ENCODE data around the gene VPS72.
"Not testable (repeated sequence)": the region's sequence is repeated elsewhere in the genome, so short reads cannot be mapped to it uniquely, and the experiment has no call there.

Gene VPS72

GRCh38 chr1:151198254-151199127 lies 8.5 kb upstream of the VPS72 start, which contains the start of gene PIP5K1A:
TSS of gene PIP5K1A (plus strand) at chr1:151198552. CDS start at chr1:151198997, 445 bp downstream.
- TF ChIP-seq JUND (IDR thresholded peaks at IDR 0.05; ENCODE audit: low read depth): no peak
- DNase-seq (ENCODE audit: low read depth in 1 of 2, low spot score in 1 of 2): peak; percentile 96 to 100
- in situ Hi-C loops (cut with HindIII; ENCODE audit: low pct_unique_long_range_greater_than_20kb, low sequenced_read_pairs): no loop called here

GRCh38 chr1:151197863-151198253 lies 7.9 kb upstream of the VPS72 start:
- no peak for DNase-seq (ENCODE audit: low read depth in 1 of 2, low spot score in 1 of 2)
- TF ChIP-seq JUND (IDR thresholded peaks at IDR 0.05; ENCODE audit: low read depth): no peak
- in situ Hi-C loops (cut with HindIII; ENCODE audit: low pct_unique_long_range_greater_than_20kb, low sequenced_read_pairs): no loop called here

- TF ChIP-seq JUND (IDR thresholded peaks at IDR 0.05; ENCODE audit: low read depth): no peak
- in situ Hi-C loops (cut with HindIII; ENCODE audit: low pct_unique_long_range_greater_than_20kb, low sequenced_read_pairs): no loop called here
- peak in 1 of 2 experiments; percentile 96 for DNase-seq (ENCODE audit: low read depth in 1 of 2, low spot score in 1 of 2)
Observed at GRCh38 chr1:151196292-151196800, 6.3 kb upstream of the VPS72 start.

GRCh38 chr1:151194894-151195594 lies 5.0 kb upstream of the VPS72 start:
- TF ChIP-seq JUND (IDR thresholded peaks at IDR 0.05; ENCODE audit: low read depth): peak; percentile 78
- DNase-seq (ENCODE audit: low read depth in 1 of 2, low spot score in 1 of 2): peak; percentile 51 to 99
- in situ Hi-C loops (cut with HindIII; ENCODE audit: low pct_unique_long_range_greater_than_20kb, low sequenced_read_pairs): not testable (repeated sequence)

- DNase-seq (ENCODE audit: low read depth in 1 of 2, low spot score in 1 of 2): peak in 1 of 2 experiments; percentile 36
- in situ Hi-C loops (cut with HindIII; ENCODE audit: low pct_unique_long_range_greater_than_20kb, low sequenced_read_pairs): no loop called here
- no peak for TF ChIP-seq JUND (IDR thresholded peaks at IDR 0.05; ENCODE audit: low read depth)
Observed at GRCh38 chr1:151193856-151194255, 3.9 kb upstream of the VPS72 start.

- no peak for DNase-seq (ENCODE audit: low read depth in 1 of 2, low spot score in 1 of 2)
- no peak for TF ChIP-seq JUND (IDR thresholded peaks at IDR 0.05; ENCODE audit: low read depth)
- in situ Hi-C loops (cut with HindIII; ENCODE audit: low pct_unique_long_range_greater_than_20kb, low sequenced_read_pairs): no loop called here
Observed at GRCh38 chr1:151193304-151193703, 3.3 kb upstream of the VPS72 start.

GRCh38 chr1:151192047-151192446 lies 2.0 kb upstream of the VPS72 start:
- TF ChIP-seq JUND (IDR thresholded peaks at IDR 0.05; ENCODE audit: low read depth): no peak
- DNase-seq (ENCODE audit: low read depth in 1 of 2, low spot score in 1 of 2): peak in 1 of 2 experiments; percentile 37
- in situ Hi-C loops (cut with HindIII; ENCODE audit: low pct_unique_long_range_greater_than_20kb, low sequenced_read_pairs): no loop called here

GRCh38 chr1:151188667-151189066 lies 1.3 kb downstream of the VPS72 start:
- DNase-seq (ENCODE audit: low read depth in 1 of 2, low spot score in 1 of 2); in situ Hi-C loops (cut with HindIII; ENCODE audit: low pct_unique_long_range_greater_than_20kb, low sequenced_read_pairs): not testable (repeated sequence)

- in situ Hi-C loops (cut with HindIII; ENCODE audit: low pct_unique_long_range_greater_than_20kb, low sequenced_read_pairs): no loop called here
- no peak for DNase-seq (ENCODE audit: low read depth in 1 of 2, low spot score in 1 of 2)
- no peak for TF ChIP-seq JUND (IDR thresholded peaks at IDR 0.05; ENCODE audit: low read depth)
Observed at GRCh38 chr1:151187205-151187604, 2.8 kb downstream of the VPS72 start.

- in situ Hi-C loops (cut with HindIII; ENCODE audit: low pct_unique_long_range_greater_than_20kb, low sequenced_read_pairs): no loop called here
- no peak for DNase-seq (ENCODE audit: low read depth in 1 of 2, low spot score in 1 of 2)
- TF ChIP-seq JUND (IDR thresholded peaks at IDR 0.05; ENCODE audit: low read depth): no peak
Observed at GRCh38 chr1:151184211-151184610, 5.8 kb downstream of the VPS72 start.

- in situ Hi-C loops (cut with HindIII; ENCODE audit: low pct_unique_long_range_greater_than_20kb, low sequenced_read_pairs): no loop called here
Observed at GRCh38 chr1:151176514-151177045, 13.4 kb downstream of the VPS72 start.

GRCh38 chr1:151175863-151176262 lies 14.1 kb downstream of the VPS72 start, which contains the start of gene TMOD4:
TSS of gene TMOD4 (minus strand) at chr1:151175981. CDS start at chr1:151174875, 1,106 bp downstream.
- in situ Hi-C loops (cut with HindIII; ENCODE audit: low pct_unique_long_range_greater_than_20kb, low sequenced_read_pairs): no loop called here
- DNase-seq (ENCODE audit: low read depth in 1 of 2, low spot score in 1 of 2): no peak
- no peak for TF ChIP-seq JUND (IDR thresholded peaks at IDR 0.05; ENCODE audit: low read depth)

More at GRCh38 chr1:151176514-151177045, 13.4 kb downstream of the VPS72 start:
- no peak for DNase-seq (ENCODE audit: low read depth in 1 of 2, low spot score in 1 of 2)
- TF ChIP-seq JUND (IDR thresholded peaks at IDR 0.05; ENCODE audit: low read depth): no peak

Measured in T47D (cell line).